OCI-LY1 (cell line): ENCODE measurements around the gene KHDRBS2.

Experiments used
- H2AFZ ChIP-seq: fragments of 200-600 bp; sonication (generic), shearing (Covaris generic); 2 replicates; pipeline ENCODE4 v1.6.0; 2014; ENCODE audit warnings: antibody characterized with exemption, mild to moderate bottlenecking, low read length
- H3F3A ChIP-seq: fragments of 200-600 bp; sonication (generic), shearing (Covaris generic); 2 replicates; pipeline ENCODE4 v1.6.0; 2014; ENCODE audit warnings: mild to moderate bottlenecking, antibody characterized with exemption, low read length, moderate library complexity; ENCODE audit not compliant: insufficient read depth
- H3K27ac ChIP-seq: fragments of 200-600 bp; sonication (generic); 2 replicates; pipeline ENCODE4 v1.5.1; 2014; ENCODE audit warnings: low read length, mixed run types, mild to moderate bottlenecking, low read depth; ENCODE audit not compliant: poor library complexity, severe bottlenecking
- H3K27me3 ChIP-seq: fragments of 200-600 bp; sonication (generic); 2 replicates; pipeline ENCODE4 v1.6.0; 2014; ENCODE audit warnings: antibody characterized with exemption, mild to moderate bottlenecking, low read length, moderate library complexity; ENCODE audit not compliant: insufficient read depth
- H3K36me3 ChIP-seq: fragments of 200-600 bp; sonication (generic); 2 replicates; pipeline ENCODE4 v1.6.1; 2014; ENCODE audit warnings: mild to moderate bottlenecking, antibody characterized with exemption, low read length, moderate library complexity, mixed read lengths; ENCODE audit not compliant: insufficient read depth
- H3K4me1 ChIP-seq: fragments of 200-600 bp; sonication (generic); 2 replicates; pipeline ENCODE4 v1.5.1; 2014; ENCODE audit warnings: mild to moderate bottlenecking, low read length, moderate library complexity; ENCODE audit not compliant: insufficient read depth, severe bottlenecking
- H3K4me2 ChIP-seq: fragments of 200-600 bp; sonication (generic), shearing (Covaris generic); 2 replicates; pipeline ENCODE4 v1.6.1; 2014; ENCODE audit warnings: low read length
- H3K4me3 ChIP-seq: fragments of 200-600 bp; sonication (generic); 2 replicates; pipeline ENCODE4 v1.5.1; 2014; ENCODE audit warnings: low read length, low read depth, mild to moderate bottlenecking, mixed read lengths; ENCODE audit not compliant: poor library complexity, severe bottlenecking
- H3K79me2 ChIP-seq: fragments of 200-600 bp; shearing (Covaris generic); 2 replicates; pipeline ENCODE4 v1.6.1; 2016; ENCODE audit warnings: mixed run types, low read length, mixed read lengths; ENCODE audit not compliant: insufficient read depth
- H3K9ac ChIP-seq: fragments of 200-600 bp; sonication (generic), shearing (Covaris generic); 2 replicates; pipeline ENCODE4 v1.6.1; 2014; ENCODE audit warnings: mild to moderate bottlenecking, low read length, mixed read lengths
- H3K9me2 ChIP-seq: fragments of 200-600 bp; sonication (generic), shearing (Covaris generic); 2 replicates; pipeline ENCODE4 v1.6.1; 2014; ENCODE audit warnings: low read depth, mild to moderate bottlenecking, low read length, mixed read lengths
- H3K9me3 ChIP-seq: fragments of 200-600 bp; shearing (Covaris generic); 2 replicates; pipeline ENCODE4 v1.6.1; 2014; ENCODE audit warnings: low read length, mixed read lengths
- H4K20me1 ChIP-seq: fragments of 200-600 bp; sonication (generic), shearing (Covaris generic); 2 replicates; pipeline ENCODE4 v1.6.0; 2016; ENCODE audit warnings: mild to moderate bottlenecking, low read length; ENCODE audit not compliant: insufficient read depth
- CTCF ChIP-seq: fragments of 200-600 bp; sonication (generic), shearing (Covaris generic); IDR thresholded peaks from 2 replicates; pipeline ENCODE4 v1.5.1; 2017; ENCODE audit warnings: mild to moderate bottlenecking, antibody characterized with exemption, low read length, moderate library complexity, mixed read lengths
- EZH2 ChIP-seq: fragments of 200-600 bp; sonication (generic), shearing (Covaris generic); IDR thresholded peaks from 2 replicates; pipeline ENCODE4 v1.8.0; 2017; ENCODE audit warnings: borderline replicate concordance, mixed run types, mild to moderate bottlenecking, antibody characterized with exemption, low read length, moderate library complexity, mixed read lengths

The KHDRBS2 gene

GRCh38 chr6:61649845-61650244 lies 636.2 kb downstream of the KHDRBS2 start:
- TF ChIP-seq CTCF: no peak
- TF ChIP-seq EZH2: no peak
- H3K36me3 ChIP-seq: no peaks in the 10 kb centered on the region
- H3K9me3 ChIP-seq: no peaks in the 10 kb centered on the region
- H2AFZ ChIP-seq: no peak overlapping the region
- no peak overlapping the region for H3K4me3 ChIP-seq
- H3K79me2 ChIP-seq: no peaks in the 10 kb centered on the region
- no peaks in the 10 kb centered on the region for H3K9me2 ChIP-seq
- H4K20me1 ChIP-seq: no peaks in the 10 kb centered on the region
- no peaks in the 10 kb centered on the region for H3K4me1 ChIP-seq
- H3K4me2 ChIP-seq: no peak overlapping the region
- H3F3A ChIP-seq: no peaks in the 10 kb centered on the region
- H3K9ac ChIP-seq: no peak overlapping the region
- H3K27me3 ChIP-seq: no peaks in the 10 kb centered on the region
- H3K27ac ChIP-seq: no peak overlapping the region

DNA sequence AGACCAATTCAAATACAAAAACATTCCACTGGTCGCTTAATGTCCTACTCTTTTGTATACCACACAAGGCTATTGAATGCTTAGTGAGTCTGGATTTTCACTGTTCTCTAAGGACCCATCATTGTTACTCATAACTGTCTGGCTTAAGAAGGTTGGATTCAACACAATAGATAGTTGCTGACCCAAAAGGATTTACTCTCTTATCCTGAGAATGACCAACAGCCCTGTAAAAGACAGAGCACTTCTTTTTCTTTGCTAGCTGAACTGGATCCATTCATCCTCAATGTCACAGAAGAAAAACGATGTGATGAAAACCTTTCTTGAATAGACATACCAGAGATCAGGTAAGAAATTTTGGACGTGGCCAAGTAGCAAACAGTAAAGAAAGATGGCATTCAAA lies 645.6 kb downstream of the KHDRBS2 start:
- H2AFZ ChIP-seq: no peak overlapping the region
- no peaks in the 10 kb centered on the region for H4K20me1 ChIP-seq
- no peaks in the 10 kb centered on the region for H3K4me1 ChIP-seq
- no peaks in the 10 kb centered on the region for H3K9me2 ChIP-seq
- H3K36me3 ChIP-seq: no peaks in the 10 kb centered on the region
- no peak for TF ChIP-seq CTCF
- no peak for TF ChIP-seq EZH2
- H3K27me3 ChIP-seq: no peaks in the 10 kb centered on the region
- H3K79me2 ChIP-seq: no peaks in the 10 kb centered on the region
- no peak overlapping the region for H3K9ac ChIP-seq
- H3K4me2 ChIP-seq: no peak overlapping the region
- no peak overlapping the region for H3K4me3 ChIP-seq
- no peaks in the 10 kb centered on the region for H3K9me3 ChIP-seq
- no peaks in the 10 kb centered on the region for H3F3A ChIP-seq
- H3K27ac ChIP-seq: no peak overlapping the region
